Measurements from ENCODE around the gene PNMA6E.

PNMA6E gene

GRCh38 chrX:153348421-153348820 is 52.7 kb downstream of the PNMA6E start:
- DNase-seq (ENCODE audit: low read depth): no peak
- no peak overlapping the region for H3K4me3 ChIP-seq (ENCODE audit: low read depth, low read length)
- TF ChIP-seq, protein P1, sequence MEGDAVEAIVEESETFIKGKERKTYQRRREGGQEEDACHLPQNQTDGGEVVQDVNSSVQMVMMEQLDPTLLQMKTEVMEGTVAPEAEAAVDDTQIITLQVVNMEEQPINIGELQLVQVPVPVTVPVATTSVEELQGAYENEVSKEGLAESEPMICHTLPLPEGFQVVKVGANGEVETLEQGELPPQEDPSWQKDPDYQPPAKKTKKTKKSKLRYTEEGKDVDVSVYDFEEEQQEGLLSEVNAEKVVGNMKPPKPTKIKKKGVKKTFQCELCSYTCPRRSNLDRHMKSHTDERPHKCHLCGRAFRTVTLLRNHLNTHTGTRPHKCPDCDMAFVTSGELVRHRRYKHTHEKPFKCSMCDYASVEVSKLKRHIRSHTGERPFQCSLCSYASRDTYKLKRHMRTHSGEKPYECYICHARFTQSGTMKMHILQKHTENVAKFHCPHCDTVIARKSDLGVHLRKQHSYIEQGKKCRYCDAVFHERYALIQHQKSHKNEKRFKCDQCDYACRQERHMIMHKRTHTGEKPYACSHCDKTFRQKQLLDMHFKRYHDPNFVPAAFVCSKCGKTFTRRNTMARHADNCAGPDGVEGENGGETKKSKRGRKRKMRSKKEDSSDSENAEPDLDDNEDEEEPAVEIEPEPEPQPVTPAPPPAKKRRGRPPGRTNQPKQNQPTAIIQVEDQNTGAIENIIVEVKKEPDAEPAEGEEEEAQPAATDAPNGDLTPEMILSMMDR (conservative IDR thresholded peaks at IDR 0.05; ENCODE audit: low read depth, low read length): no peak

DNA sequence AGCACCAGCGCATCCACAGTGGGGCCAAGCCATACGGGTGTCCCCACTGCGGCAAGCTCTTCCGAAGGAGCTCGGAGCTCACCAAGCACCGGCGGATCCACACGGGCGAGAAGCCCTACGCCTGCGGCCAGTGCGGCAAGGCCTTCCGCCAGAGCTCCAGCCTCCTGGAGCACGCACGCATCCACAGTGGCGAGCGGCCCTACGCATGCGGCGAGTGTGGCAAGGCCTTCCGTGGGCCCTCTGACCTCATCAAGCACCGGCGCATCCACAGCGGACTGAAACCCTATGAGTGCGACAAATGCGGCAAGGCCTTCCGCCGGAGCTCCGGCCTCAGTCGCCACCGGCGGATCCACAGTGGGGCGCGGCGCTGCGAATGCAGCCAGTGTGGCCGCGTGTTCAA is 53.6 kb downstream of the PNMA6E start:
- DNase-seq (ENCODE audit: low read depth): no peak
- H3K4me3 ChIP-seq (ENCODE audit: low read depth, low read length): no peak overlapping the region
- TF ChIP-seq, protein P1 (conservative IDR thresholded peaks at IDR 0.05; ENCODE audit: low read depth, low read length): no peak

All from choroid plexus epithelial cell (primary cell).